ENCODE measurements around the gene FOXL3. TPM values are rescaled to one million over a fixed set of nuclear protein-coding genes. Genes with fewer than 3 reads are reported as not detected.

Gene FOXL3
- total RNA-seq, 1 experiment from 2014 or later = not detected

DNA sequence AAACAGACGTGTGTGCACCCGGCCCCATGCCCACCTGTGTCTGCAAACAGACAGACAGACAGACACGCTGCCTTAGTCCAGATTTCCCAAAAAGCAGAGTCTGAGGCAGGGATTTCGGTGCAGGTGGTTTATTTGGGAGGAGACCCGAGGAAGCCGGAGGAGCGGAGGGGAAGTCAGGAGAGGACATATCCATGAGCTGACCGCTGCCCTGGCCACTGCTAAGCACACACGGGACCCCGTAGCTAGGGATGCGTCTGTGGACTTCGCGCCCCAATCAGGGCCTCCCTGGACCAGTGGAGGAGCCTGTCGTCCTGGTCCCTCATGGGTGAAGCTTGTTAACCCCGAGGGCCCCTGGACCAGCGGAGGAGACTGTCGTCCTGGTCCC, 47.6 kb downstream of the FOXL3 start:
- Histone ChIP-seq H3K79me2 (ENCODE audit: insufficient read depth, low read length) (no peaks in the 10 kb centered on the region), H4K20me1 (ENCODE audit: insufficient read depth) (no peaks in the 10 kb centered on the region), H3K27me3 (ENCODE audit: insufficient read depth, low read length) (no peaks in the 10 kb centered on the region), H3K9me2 (ENCODE audit: insufficient read depth) (no peaks in the 10 kb centered on the region), H3K27ac (ENCODE audit: low read depth, low read length) (no peak overlapping the region), H3K9me3 (ENCODE audit: control insufficient read depth in 1 of 2, insufficient read depth in 1 of 2, low read depth in 1 of 2, low read length in 2 of 2) (peaks cover 0 to 9% of the 10 kb centered on the region in 2 experiments; a peak in 1 of 4 replicates), H3K4me2 (ENCODE audit: low read length) (no peak overlapping the region), H3K9ac (ENCODE audit: low read length) (no peak overlapping the region), H3K36me3 (ENCODE audit: control insufficient read depth in 1 of 2, insufficient read depth in 2 of 2, low read length in 2 of 2) (no peaks in the 10 kb centered on the region), H3K4me3 (replicated peaks in 1 of 2; ENCODE audit: low read depth in 1 of 2, low read length in 2 of 2) (no peak overlapping the region), H2AFZ (ENCODE audit: low read depth, low read length, poor library complexity, severe bottlenecking) (no peak overlapping the region), H3K4me1 (ENCODE audit: control insufficient read depth in 1 of 2, insufficient read depth in 2 of 2, low read length in 2 of 2) (peaks cover 2 to 6% of the 10 kb centered on the region in 2 experiments; a peak in 2 of 4 replicates)
- ChIA-PET CTCF (no interaction called here), RAD21 (ENCODE audit: low non-redundant PET in 1 of 2, low total read pairs in 2 of 2, uncharacterized antibody in 2 of 2, unreplicated experiment in 2 of 2) (no interaction called here), POLR2A (no interaction called here)
- BruUV-seq (replicated peaks) = no TSS peak
- no peak for DNase-seq (ENCODE audit: low read depth, low spot score)
- ATAC-seq = no peak
- TF ChIP-seq, protein P1, sequence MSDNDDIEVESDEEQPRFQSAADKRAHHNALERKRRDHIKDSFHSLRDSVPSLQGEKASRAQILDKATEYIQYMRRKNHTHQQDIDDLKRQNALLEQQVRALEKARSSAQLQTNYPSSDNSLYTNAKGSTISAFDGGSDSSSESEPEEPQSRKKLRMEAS (IDR thresholded peaks at IDR 0.05) = no peak
- TF ChIP-seq JUND (IDR thresholded peaks at IDR 0.05) (no peak), SRF (IDR thresholded peaks at IDR 0.05; ENCODE audit: low read depth) (no peak), ZNF274 (IDR thresholded peaks at IDR 0.05; ENCODE audit: low read depth, low read length) (no peak), POLR2AphosphoS5 (IDR thresholded peaks at IDR 0.05; ENCODE audit: low read depth, low read length) (no peak), YY1 (IDR thresholded peaks at IDR 0.05; ENCODE audit: extremely low read depth, insufficient replicate concordance, low read depth, low read length) (no peak), EZH2phosphoT487 (IDR thresholded peaks at IDR 0.05; ENCODE audit: borderline replicate concordance) (no peak), ZFX (IDR thresholded peaks at IDR 0.05) (no peak), CEBPB (IDR thresholded peaks at IDR 0.05; ENCODE audit: low read depth) (no peak), CBX3 (IDR thresholded peaks at IDR 0.05; ENCODE audit: low read depth) (no peak), EZH2 (IDR thresholded peaks at IDR 0.05) (no peak), POLR2A (IDR thresholded peaks at IDR 0.05; ENCODE audit: borderline replicate concordance, extremely low read depth, insufficient read depth, insufficient read length) (no peak), SP1 (IDR thresholded peaks at IDR 0.05; ENCODE audit: low read depth) (no peak), RAD21 (IDR thresholded peaks at IDR 0.05; ENCODE audit: low read depth) (no peak), ELF1 (IDR thresholded peaks at IDR 0.05; ENCODE audit: borderline replicate concordance, low read depth) (no peak)
- intact Hi-C loops (cut with micrococcal nuclease) = no loop called here
